K562 (cell line): ENCODE measurements around the gene SORCS2.

Experiments used
- CREM ChIP-seq: IDR thresholded peaks from 2 replicates; pipeline ENCODE4 v1.6.1; 2014; ENCODE audit warnings: antibody characterized with exemption, low read depth
- ELF4 ChIP-seq: fragments of 450-650 bp; formaldehyde crosslinking; IDR thresholded peaks from 2 replicates; pipeline ENCODE4 v1.4.0; 2022; ENCODE audit warnings: missing genetic modification characterization
- JUND ChIP-seq, 2 experiments: IDR thresholded peaks; 2 replicates in 1 of 2; 3 replicates in 1 of 2; pipeline ENCODE4 v1.6.1; 2011; ENCODE audit warnings: borderline replicate concordance in 2 of 2, low read depth in 2 of 2, low read length in 2 of 2, improper control_type of control experiment in 1 of 2, missing biosample characterization in 1 of 2, missing genetic modification characterization in 1 of 2, missing genetic modification reagents in 1 of 2
- TSHZ1 ChIP-seq: fragments of 250-450 bp; sonication (Bioruptor Pico); IDR thresholded peaks from 2 replicates; pipeline ENCODE4 v1.4.0; 2020; ENCODE audit warnings: mild to moderate bottlenecking, moderate library complexity

- TF ChIP-seq JUND (IDR thresholded peaks at IDR 0.05; ENCODE audit: borderline replicate concordance, low read depth, low read length) (no peak), JUND (tag; IDR thresholded peaks at IDR 0.05; ENCODE audit: borderline replicate concordance, low read depth, low read length) (no peak), ELF4 (CRISPR knock-in tag) (no peak), CREM (no peak), TSHZ1 (CRISPR knock-in tag) (no peak)
These were observed 362.6 kb downstream of the SORCS2 start for GRCh38 chr4:7554905-7555304.
